MG63 (cell line): Measurements from ENCODE around the gene BEAN1. TPM values are rescaled to one million over a fixed set of nuclear protein-coding genes. Genes with fewer than 3 reads are reported as not detected.

Experiments used
- DNase-seq: peaks from one replicate; pipeline ENCODE4 v3.0.0-alpha.2; 2020
- H3K27me3 ChIP-seq: fragments of 250-450 bp; sonication (Bioruptor Pico); 2 replicates; pipeline ENCODE4 v1.5.1; 2020; ENCODE audit warnings: mild to moderate bottlenecking, moderate library complexity
- H3K36me3 ChIP-seq: fragments of 250-450 bp; sonication (Bioruptor Pico); 2 replicates; pipeline ENCODE4 v1.5.1; 2020; ENCODE audit warnings: mild to moderate bottlenecking, moderate library complexity
- H3K4me3 ChIP-seq: fragments of 250-450 bp; sonication (Bioruptor Pico); 2 replicates; pipeline ENCODE4 v1.5.1; 2020; ENCODE audit warnings: mild to moderate bottlenecking, moderate library complexity
- H3K9me3 ChIP-seq: fragments of 250-450 bp; sonication (Bioruptor Pico); 2 replicates; pipeline ENCODE4 v1.5.1; 2020; ENCODE audit warnings: mild to moderate bottlenecking, moderate library complexity
- total RNA-seq: library from RNA; depleted of rRNA; stranded (reverse); fragments of >200 nt; shearing (Covaris generic); gene quantifications from 2 replicates; pipeline ENCODE4 v1.2.3, GENCODE V29; 2014; ENCODE audit warnings: low replicate concordance

The BEAN1 gene
- total RNA-seq, 1 experiment from 2014 or later: 0.56 TPM

- DNase-seq: no peak
- no peaks in the 10 kb centered on the region for H3K36me3 ChIP-seq
- H3K4me3 ChIP-seq: no peak overlapping the region
- H3K27me3 ChIP-seq: no peaks in the 10 kb centered on the region
- no peaks in the 10 kb centered on the region for H3K9me3 ChIP-seq
Measured at GRCh38 chr16:66389256-66390176, 37.6 kb upstream of the BEAN1 start.

DNA sequence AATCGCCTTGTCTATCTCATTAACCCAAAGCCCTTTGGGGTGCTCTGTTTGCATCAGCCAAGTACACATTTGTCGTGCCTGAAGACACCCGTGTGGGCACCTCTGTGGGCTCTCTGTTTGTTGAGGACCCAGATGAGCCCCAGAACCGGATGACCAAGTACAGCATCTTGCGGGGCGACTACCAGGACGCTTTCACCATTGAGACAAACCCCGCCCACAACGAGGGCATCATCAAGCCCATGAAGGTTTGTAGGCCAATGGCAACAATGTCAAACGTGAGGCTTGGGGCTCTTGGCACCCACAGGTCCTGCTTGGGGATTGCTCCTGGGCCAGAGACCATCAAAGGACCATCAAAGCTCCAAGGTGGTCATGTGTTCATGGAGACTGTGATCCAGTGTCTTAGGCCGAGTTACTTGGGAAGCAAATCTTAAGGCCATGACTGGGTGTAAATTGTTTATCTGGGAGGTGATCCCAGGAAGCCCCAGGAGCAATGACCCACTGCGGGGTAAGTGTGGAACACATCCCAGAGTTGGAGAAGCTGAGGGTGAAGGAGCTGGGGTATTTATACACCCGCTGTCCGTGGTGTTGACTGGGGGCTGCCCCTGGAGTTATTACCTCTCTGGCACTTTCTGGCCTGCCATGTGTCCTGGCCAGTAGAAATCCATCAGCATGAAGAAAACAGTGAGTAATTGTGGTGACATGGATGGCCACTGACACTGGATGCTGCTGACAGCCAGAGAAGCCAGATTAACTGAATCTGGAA, 36.6 kb upstream of the BEAN1 start:
- Histone ChIP-seq H3K4me3 (no peak overlapping the region), H3K36me3 (no peaks in the 10 kb centered on the region), H3K27me3 (no peaks in the 10 kb centered on the region), H3K9me3 (no peaks in the 10 kb centered on the region)
- DNase-seq: no peak

DNA sequence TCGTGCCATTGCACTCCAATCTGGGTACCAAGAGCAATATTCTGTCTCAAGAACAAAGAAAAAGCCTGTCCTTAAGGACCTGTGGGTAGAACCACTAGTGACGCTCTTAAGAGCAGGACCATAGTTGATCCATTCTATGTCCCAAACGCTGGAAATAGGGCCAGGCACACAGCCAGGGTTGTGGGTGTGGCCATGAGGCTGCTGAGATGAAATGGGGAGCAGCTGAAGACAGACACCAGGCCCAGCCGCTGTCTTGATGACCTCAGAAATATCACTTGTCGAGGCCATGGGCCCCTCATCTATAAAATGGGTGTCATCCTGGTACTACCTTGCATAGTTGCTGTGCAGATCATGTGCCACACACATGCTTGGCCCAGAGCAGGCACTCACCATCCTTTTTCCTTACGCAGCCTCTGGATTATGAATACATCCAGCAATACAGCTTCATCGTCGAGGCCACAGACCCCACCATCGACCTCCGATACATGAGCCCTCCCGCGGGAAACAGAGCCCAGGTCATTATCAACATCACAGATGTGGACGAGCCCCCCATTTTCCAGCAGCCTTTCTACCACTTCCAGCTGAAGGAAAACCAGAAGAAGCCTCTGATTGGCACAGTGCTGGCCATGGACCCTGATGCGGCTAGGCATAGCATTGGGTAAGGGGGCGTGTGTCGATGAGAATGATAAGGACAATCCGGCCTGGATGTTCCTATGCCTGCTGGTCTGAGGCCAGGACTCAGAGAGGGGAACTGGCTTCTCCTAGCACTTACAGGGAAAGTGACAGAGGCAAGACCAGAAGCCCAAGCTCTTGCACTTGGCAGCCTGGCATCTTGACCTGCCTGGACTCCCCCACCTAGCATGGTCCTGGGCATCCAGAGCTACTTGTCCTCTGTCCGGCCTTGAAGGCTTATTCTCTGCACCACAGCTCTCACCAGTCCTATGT, 35.1 kb upstream of the BEAN1 start:
- Histone ChIP-seq H3K27me3 (no peaks in the 10 kb centered on the region), H3K9me3 (no peaks in the 10 kb centered on the region), H3K36me3 (no peaks in the 10 kb centered on the region), H3K4me3 (no peak overlapping the region)
- DNase-seq: no peak

GRCh38 chr16:66395806-66396555, 31.1 kb upstream of the BEAN1 start:
- no peak for DNase-seq
- no peaks in the 10 kb centered on the region for H3K9me3 ChIP-seq
- H3K27me3 ChIP-seq: no peaks in the 10 kb centered on the region
- no peak overlapping the region for H3K4me3 ChIP-seq
- no peaks in the 10 kb centered on the region for H3K36me3 ChIP-seq

DNA sequence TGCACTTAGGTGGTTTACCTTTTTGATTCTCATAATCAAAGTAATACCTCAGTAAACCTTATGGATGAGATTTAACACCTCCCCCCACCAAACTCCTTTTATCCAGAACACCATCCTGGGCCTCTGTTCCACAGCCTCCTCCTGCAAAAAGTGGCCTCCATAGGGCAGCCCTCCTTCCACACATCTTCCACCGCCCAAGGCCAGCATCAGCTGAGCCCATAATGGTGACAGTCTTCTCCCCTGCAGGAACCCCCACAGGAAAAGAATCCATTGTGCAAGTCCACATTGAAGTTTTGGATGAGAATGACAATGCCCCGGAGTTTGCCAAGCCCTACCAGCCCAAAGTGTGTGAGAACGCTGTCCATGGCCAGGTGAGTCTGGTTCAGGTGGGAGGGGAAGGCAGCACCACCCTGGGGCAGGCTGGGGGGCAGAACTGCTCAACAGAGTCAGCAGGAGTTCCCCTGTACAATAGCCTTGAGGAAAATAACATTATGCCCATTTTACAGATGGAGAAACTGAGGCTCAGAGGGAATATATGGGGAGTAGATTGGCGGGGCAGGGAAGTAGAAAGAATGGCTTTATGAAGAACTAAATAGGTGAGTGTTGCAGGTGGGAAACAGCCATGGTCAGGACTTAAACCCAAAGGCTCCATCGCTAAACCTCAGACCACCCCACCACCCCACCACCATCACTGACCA, 29.2 kb upstream of the BEAN1 start:
- DNase-seq: no peak
- Histone ChIP-seq H3K36me3 (no peaks in the 10 kb centered on the region), H3K4me3 (no peak overlapping the region), H3K27me3 (no peaks in the 10 kb centered on the region), H3K9me3 (no peaks in the 10 kb centered on the region)

DNA sequence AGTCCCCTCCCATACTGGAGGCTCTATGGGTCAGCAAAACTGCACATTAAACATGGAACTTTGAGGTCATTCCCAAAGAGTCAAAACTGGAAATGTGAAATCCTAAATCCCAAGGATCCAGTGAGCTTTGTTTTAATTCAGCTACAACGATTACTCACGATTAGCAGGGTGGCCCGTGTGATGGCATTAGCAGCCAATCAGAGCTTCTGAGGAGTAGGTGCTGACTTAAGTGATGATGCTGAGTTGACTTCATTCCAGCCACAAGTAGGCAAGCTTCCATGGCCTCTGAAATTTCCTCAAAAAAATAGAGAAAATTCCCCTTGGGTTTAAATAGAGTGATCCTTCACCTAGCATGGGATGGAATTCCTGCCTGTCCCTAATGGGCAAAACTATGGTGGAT, 28.1 kb upstream of the BEAN1 start:
- Histone ChIP-seq H3K36me3 (no peaks in the 10 kb centered on the region), H3K27me3 (no peaks in the 10 kb centered on the region), H3K9me3 (no peaks in the 10 kb centered on the region), H3K4me3 (no peak overlapping the region)
- DNase-seq: no peak

- Histone ChIP-seq H3K4me3 (no peak overlapping the region), H3K36me3 (no peaks in the 10 kb centered on the region), H3K9me3 (no peaks in the 10 kb centered on the region), H3K27me3 (no peaks in the 10 kb centered on the region)
- DNase-seq: no peak
Measured at GRCh38 chr16:66399930-66400329, 27.2 kb upstream of the BEAN1 start.

DNA sequence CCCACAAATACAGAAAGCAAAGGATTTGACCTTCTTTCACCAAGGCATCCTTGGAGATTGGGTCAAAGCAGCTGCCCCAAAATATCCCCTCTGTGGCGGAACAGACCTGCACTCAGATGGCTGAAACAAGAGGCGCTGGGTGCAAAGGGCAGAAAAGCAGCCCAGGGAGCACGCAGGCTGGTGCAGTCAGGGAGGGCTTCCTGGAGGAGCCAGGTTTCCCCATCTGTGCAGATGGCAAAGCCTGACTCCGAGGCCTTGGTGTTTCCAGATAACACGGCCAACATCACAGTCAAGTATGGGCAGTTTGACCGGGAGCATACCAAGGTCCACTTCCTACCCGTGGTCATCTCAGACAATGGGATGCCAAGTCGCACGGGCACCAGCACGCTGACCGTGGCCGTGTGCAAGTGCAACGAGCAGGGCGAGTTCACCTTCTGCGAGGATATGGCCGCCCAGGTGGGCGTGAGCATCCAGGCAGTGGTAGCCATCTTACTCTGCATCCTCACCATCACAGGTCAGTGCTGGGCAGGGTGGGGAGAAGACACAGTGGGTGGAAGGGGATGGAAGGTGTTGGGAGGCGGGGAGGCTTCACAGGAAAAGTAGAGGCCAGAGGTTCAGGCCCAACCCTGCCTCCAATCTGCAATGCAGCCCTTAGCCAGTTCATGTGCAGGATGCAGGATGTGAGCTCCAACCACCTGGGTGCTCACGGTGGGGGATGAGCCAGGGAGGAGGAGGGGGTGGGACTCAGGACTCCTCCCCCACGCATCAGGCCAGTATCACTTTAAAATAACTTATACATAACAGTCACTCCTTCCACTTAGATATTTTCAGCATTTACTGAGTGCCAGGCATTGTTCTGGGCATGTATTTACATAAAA, 26.4 kb upstream of the BEAN1 start:
- H3K9me3 ChIP-seq: no peaks in the 10 kb centered on the region
- H3K36me3 ChIP-seq: no peaks in the 10 kb centered on the region
- H3K27me3 ChIP-seq: no peaks in the 10 kb centered on the region
- no peak overlapping the region for H3K4me3 ChIP-seq
- DNase-seq: no peak

GRCh38 chr16:66401610-66402009, 25.5 kb upstream of the BEAN1 start:
- no peak for DNase-seq
- H3K4me3 ChIP-seq: no peak overlapping the region
- no peaks in the 10 kb centered on the region for H3K27me3 ChIP-seq
- H3K9me3 ChIP-seq: no peaks in the 10 kb centered on the region
- no peaks in the 10 kb centered on the region for H3K36me3 ChIP-seq

DNA sequence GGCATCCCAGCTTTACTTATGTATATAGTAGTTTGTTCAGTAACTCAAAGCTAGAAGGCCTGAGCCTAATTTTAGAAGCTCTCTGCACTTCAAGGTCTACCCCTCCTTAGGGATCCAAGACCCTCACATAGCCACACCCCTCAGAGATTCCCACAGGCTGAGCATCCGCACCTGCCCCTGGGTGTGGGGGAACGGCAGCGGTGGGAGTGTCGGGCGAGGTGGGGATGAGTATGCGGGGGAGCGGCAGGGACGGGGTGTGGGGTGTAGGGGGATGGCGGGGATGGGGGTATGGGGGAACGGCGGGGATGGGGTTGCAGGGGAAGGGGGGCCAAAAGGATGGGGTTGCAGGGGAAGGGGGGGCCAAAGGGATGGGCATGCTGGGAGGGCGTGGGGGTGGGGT, 24.9 kb upstream of the BEAN1 start:
- DNase-seq: no peak
- no peak overlapping the region for H3K4me3 ChIP-seq
- no peaks in the 10 kb centered on the region for H3K9me3 ChIP-seq
- H3K27me3 ChIP-seq: no peaks in the 10 kb centered on the region
- H3K36me3 ChIP-seq: no peaks in the 10 kb centered on the region

- H3K27me3 ChIP-seq: no peaks in the 10 kb centered on the region
- no peak overlapping the region for H3K4me3 ChIP-seq
- H3K36me3 ChIP-seq: no peaks in the 10 kb centered on the region
- no peaks in the 10 kb centered on the region for H3K9me3 ChIP-seq
- no peak for DNase-seq
Measured at GRCh38 chr16:66402591-66403230, 24.4 kb upstream of the BEAN1 start.

DNA sequence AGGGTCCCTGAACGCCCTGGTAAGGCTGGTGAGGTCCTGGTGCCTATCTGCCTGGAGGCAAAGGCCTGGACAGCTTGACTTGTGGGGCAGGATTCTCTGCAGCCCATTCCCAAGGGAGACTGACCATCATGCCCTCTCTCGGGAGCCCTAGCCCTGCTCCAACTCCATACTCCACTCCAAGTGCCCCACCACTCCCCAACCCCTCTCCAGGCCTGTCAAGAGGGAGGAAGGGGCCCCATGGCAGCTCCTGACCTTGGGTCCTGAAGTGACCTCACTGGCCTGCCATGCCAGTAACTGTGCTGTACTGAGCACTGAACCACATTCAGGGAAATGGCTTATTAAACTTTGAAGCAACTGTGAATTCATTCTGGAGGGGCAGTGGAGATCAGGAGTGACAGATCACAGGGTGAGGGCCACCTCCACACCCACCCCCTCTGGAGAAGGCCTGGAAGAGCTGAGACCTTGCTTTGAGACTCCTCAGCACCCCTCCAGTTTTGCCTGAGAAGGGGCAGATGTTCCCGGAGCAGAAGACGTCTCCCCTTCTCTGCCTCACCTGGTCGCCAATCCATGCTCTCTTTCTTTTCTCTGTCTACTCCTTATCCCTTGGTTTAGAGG, 23.5 kb upstream of the BEAN1 start:
- Histone ChIP-seq H3K27me3 (no peaks in the 10 kb centered on the region), H3K36me3 (no peaks in the 10 kb centered on the region), H3K4me3 (no peak overlapping the region), H3K9me3 (no peaks in the 10 kb centered on the region)
- DNase-seq: no peak

GRCh38 chr16:66405057-66405783, 21.9 kb upstream of the BEAN1 start:
- Histone ChIP-seq H3K9me3 (no peaks in the 10 kb centered on the region), H3K27me3 (no peaks in the 10 kb centered on the region), H3K36me3 (no peaks in the 10 kb centered on the region), H3K4me3 (no peak overlapping the region)
- no peak for DNase-seq
